Keratinocyte (primary cell): ENCODE results near the gene STK38. TPM values are rescaled to one million over a fixed set of nuclear protein-coding genes. Genes with fewer than 3 reads are reported as not detected.

ENCODE experiments used
- DNase-seq: peaks from one replicate; pipeline ENCODE4 v3.0.0-alpha.2; 2011; ENCODE audit warnings: low read depth, missing footprints, low spot score
- FAIRE-seq: peaks from 2 replicates; lab custom pipeline; 2011; peaks lifted over from hg19 to GRCh38; lab: Jason Lieb, UNC
- H2AFZ ChIP-seq: 2 replicates; pipeline ENCODE4 v1.6.0; 2012; ENCODE audit warnings: low read length, control low read depth, inconsistent platforms; ENCODE audit not compliant: control insufficient read depth
- H3K27ac ChIP-seq: 2 replicates; pipeline ENCODE4 v1.5.1; 2011; ENCODE audit warnings: low read length; ENCODE audit not compliant: control insufficient read depth, insufficient read depth
- H3K27me3 ChIP-seq: 3 replicates; pipeline ENCODE4 v1.6.0; 2011; ENCODE audit warnings: low read length; ENCODE audit not compliant: control insufficient read depth, insufficient read depth; ENCODE audit errors: extremely low read depth
- H3K36me3 ChIP-seq, 2 experiments: 2 replicates in 1 of 2; 3 replicates in 1 of 2; pipeline ENCODE4 v1.5.1; 2011; ENCODE audit warnings: low read length in 2 of 2, mild to moderate bottlenecking in 1 of 2; ENCODE audit not compliant: control insufficient read depth in 2 of 2, insufficient read depth in 2 of 2; ENCODE audit errors: extremely low read depth in 1 of 2
- H3K4me1 ChIP-seq: 3 replicates; pipeline ENCODE4 v1.5.1; 2011; ENCODE audit warnings: low read length; ENCODE audit not compliant: control insufficient read depth, insufficient read depth; ENCODE audit errors: extremely low read depth
- H3K4me2 ChIP-seq: 3 replicates; pipeline ENCODE4 v1.6.0; 2011; ENCODE audit warnings: low read depth, low read length; ENCODE audit not compliant: control insufficient read depth, insufficient read depth; ENCODE audit errors: extremely low read depth
- H3K4me3 ChIP-seq, 3 experiments: fragments of 200-600 bp in 1 of 3; sonication (generic) in 1 of 3; 2 replicates in 2 of 3; 3 replicates in 1 of 3; pipeline ENCODE4 v1.5.1; 2011 to 2016; ENCODE audit warnings: low read length in 3 of 3, mild to moderate bottlenecking in 3 of 3, control low read depth in 2 of 3, inconsistent platforms in 1 of 3, low read depth in 1 of 3, mixed read lengths in 1 of 3, mixed run types in 1 of 3, moderate library complexity in 1 of 3; ENCODE audit not compliant: control insufficient read depth in 2 of 3, insufficient read depth in 2 of 3; ENCODE audit errors: extremely low read depth in 1 of 3
- H3K79me2 ChIP-seq: 2 replicates; pipeline ENCODE4 v1.6.0; 2012; ENCODE audit warnings: low read length; ENCODE audit not compliant: control insufficient read depth, insufficient read depth
- H3K9ac ChIP-seq: 3 replicates; pipeline ENCODE4 v1.6.0; 2011; ENCODE audit warnings: low read length; ENCODE audit not compliant: control insufficient read depth, insufficient read depth; ENCODE audit errors: extremely low read depth
- H3K9me1 ChIP-seq: 3 replicates; pipeline ENCODE4 v1.6.0; 2011; ENCODE audit warnings: low read length; ENCODE audit not compliant: control insufficient read depth, insufficient read depth; ENCODE audit errors: extremely low read depth
- H3K9me3 ChIP-seq: 2 replicates; pipeline ENCODE4 v1.5.1; 2012; ENCODE audit warnings: low read depth, low read length; ENCODE audit not compliant: control insufficient read depth
- H4K20me1 ChIP-seq: 3 replicates; pipeline ENCODE4 v1.6.0; 2011; ENCODE audit warnings: low read length; ENCODE audit not compliant: control insufficient read depth, insufficient read depth; ENCODE audit errors: extremely low read depth
- CTCF ChIP-seq, 3 experiments: IDR thresholded peaks in 1 of 3; conservative IDR thresholded peaks in 1 of 3; optimal IDR thresholded peaks in 1 of 3; 2 replicates in 2 of 3; 3 replicates in 1 of 3; pipeline versions ENCODE3 to v1.5.1; 2011; ENCODE audit warnings: low read length in 3 of 3, mild to moderate bottlenecking in 3 of 3, moderate library complexity in 2 of 3, control low read depth in 1 of 3, inconsistent platforms in 1 of 3; ENCODE audit not compliant: insufficient read depth in 2 of 3; ENCODE audit errors: extremely low read depth in 1 of 3
- EZH2 ChIP-seq: IDR thresholded peaks from one replicate; pipeline ENCODE4 v1.6.1; 2012; ENCODE audit warnings: inconsistent platforms, mild to moderate bottlenecking, low read length, moderate library complexity
- dilution Hi-C: fragments of 300-500 bp; cut with MboI; formaldehyde crosslinking; loops from one replicate; pipeline ENCODE4 v1.7.0; 2020; ENCODE audit warnings: low sequenced_read_pairs; ENCODE audit not compliant: extremely low pct_ligation_motif_present
- polyA plus RNA-seq, 5 experiments: library from polyadenylated mRNA; depleted of rRNA in 3 of 5; stranded (reverse) in 3 of 5; stranded (forward) in 1 of 5; unstranded in 1 of 5; fragments of >200 nt; gene quantifications; 1 replicate in 1 of 5; 2 replicates in 3 of 5; 3 replicates in 1 of 5; pipeline versions ENCODE4 v1.2.1 to v1.2.3, GENCODE V29; 2011 to 2012; ENCODE audit warnings: missing spikeins in 2 of 5, low read depth in 1 of 5, low replicate concordance in 1 of 5

STK38 gene
- polyA plus RNA-seq, 1 donor (not counting 4 experiments of a cell fraction or from before 2014, with no cell fraction given): 24.4 TPM

- peaks cover 5 to 23% of the 10 kb centered on the region in 2 experiments for H3K36me3 ChIP-seq
- H3K9me1 ChIP-seq: no peaks in the 10 kb centered on the region
Observed at GRCh38 chr6:36523936-36524499, 23.3 kb downstream of the STK38 start.

GRCh38 chr6:36523451-36523850, 23.8 kb downstream of the STK38 start:
- Histone ChIP-seq H4K20me1 (no peaks in the 10 kb centered on the region), H3K27ac (no peak overlapping the region), H3K9me1 (no peaks in the 10 kb centered on the region), H3K79me2 (peaks cover 4% of the 10 kb centered on the region), H3K36me3 (peaks cover 5 to 24% of the 10 kb centered on the region in 2 experiments), H2AFZ (no peak overlapping the region), H3K27me3 (no peaks in the 10 kb centered on the region), H3K9ac (no peak overlapping the region), H3K4me2 (no peak overlapping the region), H3K4me3 (no peak overlapping the region), H3K4me1 (peaks cover 13% of the 10 kb centered on the region), H3K9me3 (no peaks in the 10 kb centered on the region)
- dilution Hi-C loops: no loop called here
- TF ChIP-seq CTCF (optimal IDR thresholded peaks at IDR 0.05 in 1 of 3, IDR thresholded peaks at IDR 0.05 in 1 of 3, conservative IDR thresholded peaks at IDR 0.05 in 1 of 3; ENCODE audit: extremely low read depth in 1 of 3, insufficient read depth in 2 of 3, low read length in 3 of 3) (no peak), EZH2 (no peak)
- FAIRE-seq (no peak), DNase-seq (no peak)

More at GRCh38 chr6:36523936-36524499, 23.3 kb downstream of the STK38 start:
- Histone ChIP-seq H3K27ac (no peak overlapping the region), H3K4me3 (no peak overlapping the region), H3K4me2 (no peak overlapping the region), H3K9ac (no peak overlapping the region), H3K9me3 (no peaks in the 10 kb centered on the region), H2AFZ (no peak overlapping the region), H3K4me1 (peaks cover 13% of the 10 kb centered on the region), H3K27me3 (no peaks in the 10 kb centered on the region), H3K79me2 (peaks cover 4% of the 10 kb centered on the region), H4K20me1 (no peaks in the 10 kb centered on the region)
- DNase-seq (no peak), FAIRE-seq (no peak)
- TF ChIP-seq EZH2: no peak
- TF ChIP-seq CTCF (optimal IDR thresholded peaks at IDR 0.05 in 1 of 3, IDR thresholded peaks at IDR 0.05 in 1 of 3, conservative IDR thresholded peaks at IDR 0.05 in 1 of 3; ENCODE audit: extremely low read depth in 1 of 3, insufficient read depth in 2 of 3, low read length in 3 of 3): no peak
- dilution Hi-C loops: no loop called here
